Islet of Langerhans (tissue), 1 donor: ENCODE measurements around the gene OTOA.
"Not testable (repeated sequence)": the region's sequence is repeated elsewhere in the genome, so short reads cannot be mapped to it uniquely, and the experiment has no call there.

Experiments used
- FAIRE-seq: peaks from one replicate; lab custom pipeline; 2011; peaks lifted over from hg19 to GRCh38; lab: Jason Lieb, UNC

The OTOA gene

GRCh38 chr16:21641916-21642315, 21.9 kb upstream of the OTOA start:
- no peak for FAIRE-seq

- FAIRE-seq = no peak
Observed at GRCh38 chr16:21642861-21643260, 20.9 kb upstream of the OTOA start.

GRCh38 chr16:21643785-21644184, 20.0 kb upstream of the OTOA start:
- FAIRE-seq = no peak

GRCh38 chr16:21644674-21645073, 19.1 kb upstream of the OTOA start:
- FAIRE-seq = no peak

GRCh38 chr16:21645261-21645721, 18.5 kb upstream of the OTOA start:
- FAIRE-seq = no peak

GRCh38 chr16:21646091-21646490, 17.7 kb upstream of the OTOA start:
- FAIRE-seq = no peak

- FAIRE-seq = no peak
Observed at GRCh38 chr16:21646721-21647561, 16.8 kb upstream of the OTOA start.

- FAIRE-seq = no peak
Observed at GRCh38 chr16:21647562-21648164, 16.1 kb upstream of the OTOA start.

GRCh38 chr16:21649826-21650406, 13.9 kb upstream of the OTOA start:
- not testable (repeated sequence) for FAIRE-seq

GRCh38 chr16:21650521-21650920, 13.2 kb upstream of the OTOA start:
- FAIRE-seq = no peak

- no peak for FAIRE-seq
Observed at GRCh38 chr16:21651515-21651914, 12.3 kb upstream of the OTOA start.

GRCh38 chr16:21652453-21652852, 11.3 kb upstream of the OTOA start, which contains the start of gene IGSF6:
TSS of gene IGSF6 (minus strand) at chr16:21652608. CDS start at chr16:21652598, 10 bp downstream.
- FAIRE-seq = no peak

GRCh38 chr16:21653571-21653970, 10.2 kb upstream of the OTOA start:
- FAIRE-seq = no peak

- no peak for FAIRE-seq
Observed at GRCh38 chr16:21654466-21654865, 9.3 kb upstream of the OTOA start.

GRCh38 chr16:21654881-21655280, 8.9 kb upstream of the OTOA start:
- FAIRE-seq = no peak

- peak; percentile 61 for FAIRE-seq
Observed at GRCh38 chr16:21656795-21657768, 6.7 kb upstream of the OTOA start.

GRCh38 chr16:21659124-21659523, 4.6 kb upstream of the OTOA start:
- no peak for FAIRE-seq

- no peak for FAIRE-seq
Observed at GRCh38 chr16:21664801-21665492, 1.2 kb downstream of the OTOA start.

GRCh38 chr16:21666772-21667171, 3.0 kb downstream of the OTOA start:
- FAIRE-seq = no peak

GRCh38 chr16:21667575-21667974, 3.8 kb downstream of the OTOA start:
- no peak for FAIRE-seq

GRCh38 chr16:21673469-21673868, 9.7 kb downstream of the OTOA start:
- FAIRE-seq = no peak
